Measurements from ENCODE around the gene HEATR5B.
"Not testable (repeated sequence)": the region's sequence is repeated elsewhere in the genome, so short reads cannot be mapped to it uniquely, and the experiment has no call there.

The HEATR5B gene

DNA sequence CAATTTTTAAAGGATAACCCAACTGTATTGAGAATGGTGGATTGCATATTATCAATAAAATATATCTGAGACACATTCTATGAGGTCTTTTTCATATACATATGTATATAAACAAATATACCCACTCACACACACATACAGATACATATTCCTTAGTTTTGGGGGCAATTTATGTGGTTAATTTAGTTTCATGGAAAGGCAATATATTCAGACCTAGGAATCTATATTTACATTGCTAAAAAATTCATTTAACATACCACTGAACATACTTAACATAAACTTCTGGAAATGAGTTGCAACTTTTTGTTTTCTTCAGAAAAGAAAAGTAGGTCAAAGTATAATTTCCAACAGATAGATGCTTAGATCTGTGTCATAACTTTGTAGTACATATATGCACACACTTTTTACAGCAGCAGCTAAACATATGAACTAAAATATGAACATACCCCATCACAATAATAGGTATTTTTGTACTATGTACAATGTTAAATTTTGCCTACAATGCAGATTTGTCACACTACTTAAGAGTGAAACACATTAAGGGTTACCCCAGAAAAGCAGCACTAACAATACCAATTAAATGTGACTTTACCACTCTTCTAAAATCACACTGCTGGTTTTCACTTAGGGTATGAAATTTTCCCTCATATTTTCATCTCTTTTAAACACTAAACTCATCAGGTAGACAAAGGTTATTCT lies 23.0 kb downstream of the HEATR5B start:
- ATAC-seq, result no peak

DNA sequence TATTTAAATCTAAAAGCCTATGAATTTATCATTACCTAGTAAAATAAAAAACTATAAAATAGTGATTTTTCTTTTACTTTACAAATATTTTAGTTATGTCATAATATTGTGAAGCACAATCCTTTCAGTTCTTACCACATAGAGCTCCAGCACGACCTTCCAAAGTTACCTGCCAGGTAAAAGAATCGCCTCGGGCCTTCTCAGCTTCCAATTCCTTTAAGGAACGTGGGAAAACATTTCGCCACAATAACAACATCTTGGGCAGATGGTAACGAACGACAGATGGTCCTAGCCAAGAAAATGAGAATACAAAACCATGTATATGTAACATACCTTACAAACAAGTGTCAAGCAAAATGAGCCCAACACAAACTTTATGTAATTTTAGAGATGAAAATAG lies 23.7 kb downstream of the HEATR5B start:
- no peak for ATAC-seq

- no peak for ATAC-seq
Observed at GRCh38 chr2:37059841-37060240, 24.3 kb downstream of the HEATR5B start.

DNA sequence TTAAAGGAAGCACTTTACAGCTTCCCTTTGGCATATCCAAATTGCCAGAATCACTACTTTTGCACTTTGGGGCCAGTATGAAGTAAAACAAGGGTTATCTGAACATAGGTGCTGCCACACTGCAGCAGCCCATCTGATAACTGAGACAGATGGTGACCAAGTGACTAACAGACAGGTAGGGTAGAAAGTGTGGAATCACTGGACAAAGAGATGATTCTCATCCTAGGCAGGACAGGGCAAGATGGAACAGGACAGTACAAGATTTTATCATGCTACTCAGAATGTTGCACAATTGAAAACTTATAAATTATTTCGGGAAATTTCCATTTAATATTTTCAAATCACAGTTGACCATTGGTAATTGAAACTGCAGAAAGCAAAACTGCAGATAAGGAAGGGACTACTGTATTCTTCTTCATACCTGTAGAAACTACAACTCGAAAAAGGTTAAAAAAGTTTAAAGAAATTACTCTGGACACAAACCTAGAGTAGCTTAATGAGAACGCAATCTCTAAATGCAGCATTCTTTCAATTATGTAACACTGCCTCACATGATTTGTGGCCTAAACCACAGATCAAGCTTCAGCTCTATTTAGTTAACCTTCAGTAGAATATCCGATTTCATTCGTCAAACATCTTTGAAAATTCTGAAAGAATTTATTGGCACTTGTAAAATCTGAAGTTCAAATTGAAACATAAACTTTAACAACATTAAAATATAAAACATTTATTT lies 31.4 kb downstream of the HEATR5B start:
- no peak for ATAC-seq

DNA sequence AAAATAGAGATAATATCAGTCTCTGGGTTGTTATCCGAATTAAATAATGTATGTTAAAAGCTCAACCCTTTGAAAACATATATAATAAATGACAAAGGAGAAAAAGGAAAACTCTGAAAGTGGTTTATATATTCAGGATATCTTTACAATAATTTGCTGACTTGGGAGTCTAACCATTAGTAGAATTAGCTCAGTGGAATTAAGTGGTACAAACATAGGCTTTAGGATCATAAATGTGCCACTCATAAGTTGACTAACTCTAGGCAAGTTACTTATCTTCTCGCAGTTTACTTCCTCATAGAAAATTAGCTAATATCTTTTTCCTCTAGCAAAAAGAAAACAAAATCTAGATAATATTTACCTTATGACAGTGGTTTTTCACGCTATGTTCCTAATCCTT lies 44.6 kb downstream of the HEATR5B start:
- ATAC-seq, result no peak

GRCh38 chr2:37037771-37038170 lies 46.4 kb downstream of the HEATR5B start:
- ATAC-seq, result no peak

DNA sequence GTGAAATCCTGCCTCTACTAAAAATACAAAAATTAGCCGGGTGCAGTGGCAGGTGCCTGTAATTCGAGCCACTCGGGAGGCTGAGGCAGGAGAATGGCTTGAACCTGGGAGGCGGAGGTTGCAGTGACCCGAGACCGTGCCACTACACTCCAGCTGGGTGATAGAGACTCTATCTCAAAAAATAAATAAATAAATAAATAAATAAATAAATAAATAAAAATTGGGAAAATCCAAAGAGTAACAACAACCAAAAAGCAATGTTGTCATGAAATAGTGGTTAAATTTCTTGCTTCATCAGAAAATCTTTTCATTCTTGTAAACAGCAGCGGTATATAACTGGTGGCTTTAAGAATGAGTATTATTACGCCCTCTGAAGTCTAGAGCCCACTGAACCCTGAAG lies 54.4 kb downstream of the HEATR5B start:
- no peak for ATAC-seq

- no peak for ATAC-seq
Observed at GRCh38 chr2:37026050-37026449, 58.1 kb downstream of the HEATR5B start.

- no peak for ATAC-seq
Observed at GRCh38 chr2:37020887-37021796, 63.0 kb downstream of the HEATR5B start.

- no peak for ATAC-seq
Observed at GRCh38 chr2:37020212-37020886, 63.8 kb downstream of the HEATR5B start.

- ATAC-seq, result no peak
Observed at GRCh38 chr2:37013315-37013641, 70.9 kb downstream of the HEATR5B start.

DNA sequence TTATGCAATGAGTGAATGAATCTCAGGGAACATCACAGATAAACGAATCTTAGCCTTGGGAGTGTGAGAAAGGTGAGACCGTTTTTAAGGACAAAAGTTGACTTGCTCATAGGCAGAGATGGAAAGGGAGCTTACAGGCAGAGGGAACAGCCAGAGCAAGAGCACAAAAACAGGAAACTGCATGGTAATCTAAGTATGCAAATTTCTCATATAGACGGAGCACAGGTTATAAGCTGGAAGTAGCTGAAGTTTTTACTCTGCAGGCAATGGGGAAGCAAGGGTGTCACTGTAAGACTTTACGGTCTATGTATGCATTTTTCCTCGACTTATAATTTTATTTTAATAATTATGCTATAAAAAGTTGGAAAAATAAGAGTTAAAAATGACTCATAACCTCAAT lies 73.0 kb downstream of the HEATR5B start:
- ATAC-seq, result no peak

DNA sequence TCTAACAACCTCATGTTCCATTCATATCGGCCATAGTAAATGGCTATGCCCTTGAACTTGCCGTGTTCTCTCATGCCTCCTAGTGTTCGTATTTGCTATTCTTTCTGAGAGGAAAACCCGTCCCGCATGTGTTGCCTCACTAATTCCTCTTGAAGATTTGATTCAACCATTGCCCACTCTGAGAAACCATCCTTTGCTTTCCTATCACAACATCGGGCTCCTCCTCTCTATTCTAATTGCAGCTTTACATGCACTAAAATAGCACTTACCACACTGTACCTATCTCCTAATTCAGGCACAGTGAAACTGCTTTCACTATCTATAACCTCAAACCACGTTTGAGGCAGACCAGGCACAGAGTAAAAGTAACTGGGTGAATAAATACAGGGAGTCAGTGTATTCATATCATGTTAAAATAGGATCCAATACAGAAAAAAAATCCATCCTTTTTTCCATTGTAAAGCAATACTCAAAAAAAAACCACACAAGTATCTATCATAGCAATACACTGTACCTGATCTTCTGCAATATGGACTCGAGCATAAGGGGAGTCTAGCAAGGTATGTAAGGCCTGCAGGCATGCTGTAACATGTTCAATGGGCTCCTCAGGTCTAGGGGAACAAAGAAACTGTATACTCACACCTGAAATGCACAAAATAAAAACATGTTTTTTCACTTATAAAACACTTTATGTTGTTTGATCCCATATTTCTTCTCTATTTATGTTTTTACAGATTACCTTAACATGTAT lies 78.9 kb downstream of the HEATR5B start:
- peak; percentile 41 to 86 for ATAC-seq

DNA sequence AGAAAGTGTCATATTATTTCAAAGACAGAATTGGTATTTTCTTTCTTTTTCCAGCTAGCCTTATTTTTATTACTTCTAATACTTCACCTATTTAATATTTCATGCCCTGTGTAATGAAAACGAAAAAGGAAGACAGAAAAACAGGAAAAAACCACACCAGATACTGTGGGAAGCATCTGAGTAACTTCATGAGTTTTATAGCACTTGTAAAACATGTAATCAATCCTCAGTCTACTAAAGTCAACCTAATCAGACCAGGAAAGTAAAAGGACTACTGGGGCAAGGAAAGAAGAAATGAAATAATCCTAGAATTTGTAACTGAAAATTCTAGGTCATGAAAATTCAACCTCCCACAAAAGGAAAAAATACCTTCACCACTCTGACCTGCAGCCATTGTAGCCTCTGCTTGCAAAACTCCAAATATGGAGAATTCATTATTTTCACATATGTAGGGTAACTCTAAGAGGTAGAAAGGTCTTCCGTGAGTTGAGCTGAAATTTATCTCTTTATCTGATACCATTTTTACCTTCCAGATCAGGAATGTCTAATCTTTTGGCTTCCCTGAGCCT lies 83.1 kb downstream of the HEATR5B start:
- no peak for ATAC-seq

DNA sequence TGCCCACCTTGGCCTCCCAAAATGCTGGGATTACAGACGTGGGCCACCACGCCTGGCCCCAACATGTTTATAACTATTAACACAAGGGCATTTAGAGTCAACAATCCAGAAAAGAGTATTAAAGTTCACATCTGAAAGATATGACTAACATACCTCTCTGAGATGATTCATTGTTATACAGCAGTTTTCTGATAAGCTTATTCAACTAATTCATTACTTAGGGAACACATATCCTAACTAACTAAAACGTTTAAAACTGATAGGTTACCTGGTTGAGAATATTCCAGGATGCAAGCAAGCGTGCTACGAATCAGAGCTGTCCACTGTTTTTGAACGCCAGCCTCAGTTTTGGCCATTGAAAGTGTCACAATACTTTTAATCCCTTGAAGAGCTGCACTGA lies 83.9 kb downstream of the HEATR5B start:
- no peak for ATAC-seq

DNA sequence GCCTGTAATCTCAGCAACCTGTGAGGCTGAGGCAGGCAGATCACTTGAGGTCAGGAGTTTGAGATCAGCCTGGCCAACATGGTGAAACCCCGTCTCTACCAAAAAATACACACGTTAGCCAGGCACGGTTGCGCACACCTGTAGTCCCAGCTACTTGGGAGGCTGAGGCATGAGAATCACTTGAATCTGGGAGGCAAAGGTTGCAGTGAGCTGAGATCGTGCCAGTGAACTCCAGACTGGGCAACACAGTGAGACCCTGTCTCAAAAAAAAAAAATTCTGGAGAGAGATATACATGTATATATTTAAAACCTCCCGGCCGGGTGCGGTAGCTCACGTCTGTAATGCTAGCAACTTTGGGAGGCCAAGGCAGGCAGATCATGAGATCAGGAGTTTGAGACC lies 84.8 kb downstream of the HEATR5B start:
- not testable (repeated sequence) for ATAC-seq

DNA sequence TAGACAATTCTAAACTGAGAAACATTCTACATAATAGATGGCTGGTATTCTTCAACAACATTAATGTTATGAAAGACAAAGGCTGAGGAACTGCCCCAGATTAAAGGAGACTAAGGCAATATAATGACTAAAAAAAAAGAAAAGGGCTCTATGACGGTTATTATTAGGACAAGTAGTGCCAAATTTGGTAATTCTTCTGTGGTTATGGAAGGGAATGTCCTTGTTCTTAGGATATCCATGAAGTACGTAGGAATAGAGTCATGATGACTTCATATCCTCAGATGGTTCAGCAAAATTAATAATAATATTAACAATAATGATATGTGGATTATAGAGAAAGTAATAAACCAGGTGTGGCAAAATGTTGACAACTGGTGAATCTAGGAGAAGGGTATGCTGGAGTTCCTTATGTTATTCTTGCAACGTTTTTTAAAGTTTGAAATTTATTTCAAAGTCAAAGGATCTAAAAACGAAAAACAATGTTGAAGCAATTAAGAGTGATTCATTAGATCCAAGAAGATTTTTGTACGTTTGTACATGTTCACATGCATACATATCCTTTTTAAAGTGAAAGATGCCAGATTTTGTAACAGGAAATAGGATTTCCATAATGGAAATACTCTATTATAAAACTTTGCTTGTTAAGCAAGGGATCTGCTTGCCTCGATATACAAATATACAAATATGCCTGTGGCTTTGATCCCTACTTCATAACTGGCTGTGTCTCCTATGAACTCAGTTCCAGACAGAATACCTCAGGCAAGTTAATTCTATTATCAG lies 90.1 kb downstream of the HEATR5B start:
- ATAC-seq, result no peak

DNA sequence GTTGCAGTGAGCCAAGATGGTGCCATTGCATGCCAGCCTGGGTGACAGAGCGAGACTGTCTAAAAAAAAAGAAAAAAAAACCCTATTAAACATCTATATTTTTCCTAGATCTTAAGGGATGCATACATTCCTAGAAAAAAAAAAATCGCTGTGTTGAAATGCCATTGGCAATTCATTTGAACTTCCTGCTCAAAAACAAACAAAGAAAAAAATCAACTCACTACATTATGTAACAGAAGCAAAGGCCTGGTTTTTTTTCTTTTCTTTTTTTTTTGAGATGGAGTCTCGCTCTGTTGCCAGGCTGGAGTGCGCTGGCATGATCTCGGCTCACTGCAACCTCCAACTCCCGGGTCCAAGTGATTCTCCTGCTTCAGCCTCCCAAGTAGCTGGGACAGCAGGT lies 96.2 kb downstream of the HEATR5B start:
- no peak for ATAC-seq

DNA sequence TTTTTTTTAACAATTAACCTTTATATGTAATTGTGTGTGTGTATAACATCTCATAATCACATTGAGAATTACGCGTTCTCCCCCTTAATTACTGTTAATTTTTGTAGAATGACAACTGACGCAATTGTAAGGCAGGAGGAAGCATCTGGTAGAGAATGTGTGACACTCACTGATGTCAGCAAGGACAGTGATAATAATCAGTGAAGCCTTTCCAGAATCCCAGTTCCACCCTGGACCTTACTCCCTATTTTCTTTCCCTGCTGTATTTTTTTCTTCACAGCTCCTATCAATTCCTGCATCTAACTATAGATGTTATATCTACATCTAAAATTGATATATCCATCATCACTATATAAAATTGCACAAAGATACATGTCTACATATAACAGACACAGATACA lies 101.7 kb downstream of the HEATR5B start:
- ATAC-seq, result no peak

DNA sequence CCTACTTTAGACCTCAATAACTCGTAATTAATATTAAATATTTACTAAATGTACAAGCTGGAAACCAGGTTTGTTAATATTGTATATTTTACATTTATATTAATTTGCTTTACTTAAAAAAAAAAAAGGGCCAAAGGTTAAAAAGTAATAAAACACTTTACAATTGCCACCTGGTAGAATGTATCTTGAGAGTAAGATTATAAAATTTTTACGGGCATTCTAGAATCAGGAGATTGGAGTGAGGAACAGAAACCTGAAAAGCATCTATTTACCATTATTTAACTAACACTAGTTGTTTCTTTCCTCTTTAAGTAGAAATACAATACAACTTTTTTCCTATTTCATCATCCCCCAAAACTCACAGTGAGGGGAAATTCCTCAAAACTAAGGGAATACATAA lies 102.3 kb downstream of the HEATR5B start:
- no peak for ATAC-seq

GRCh38 chr2:36979007-36979406 lies 105.2 kb downstream of the HEATR5B start:
- ATAC-seq, result not testable (repeated sequence)
